HepG2 (cell line): ENCODE data around the gene PSENEN. TPM values are rescaled to one million over a fixed set of nuclear protein-coding genes. Genes with fewer than 3 reads are reported as not detected.
A peak's percentile ranks its signal among the peaks of the same experiment; 100 is the strongest.

Source experiments
- AGO2 ChIP-seq: fragments of 200-400 bp; formaldehyde crosslinking; optimal IDR thresholded peaks from 2 replicates; pipeline ENCODE3; 2017; ENCODE audit warnings: mild to moderate bottlenecking, low read depth, low read length, moderate library complexity
- NCOA1 ChIP-seq: sonication (generic); formaldehyde crosslinking; IDR thresholded peaks from 2 replicates; pipeline ENCODE4 v1.9.0; 2021; ENCODE audit warnings: missing genetic modification reagents
- PAX8 ChIP-seq: sonication (generic); formaldehyde crosslinking; IDR thresholded peaks from 2 replicates; pipeline ENCODE4 v1.8.0; 2022; ENCODE audit warnings: mild to moderate bottlenecking, missing genetic modification reagents, borderline replicate concordance
- POLR2G ChIP-seq: fragments of 200-400 bp; formaldehyde crosslinking; IDR thresholded peaks from 2 replicates; pipeline ENCODE4 v1.6.1; 2018; ENCODE audit warnings: mild to moderate bottlenecking, low read depth, low read length, moderate library complexity
- PTBP1 ChIP-seq: fragments of 200-400 bp; formaldehyde crosslinking; IDR thresholded peaks from 2 replicates; pipeline ENCODE4 v1.6.1; 2018; ENCODE audit warnings: low read length, low read depth; ENCODE audit not compliant: poor library complexity, severe bottlenecking
- RBM39 ChIP-seq: fragments of 200-400 bp; formaldehyde crosslinking; IDR thresholded peaks from one replicate; pipeline ENCODE4 v1.6.1; 2018; ENCODE audit warnings: antibody characterized with exemption, mild to moderate bottlenecking, low read depth, low read length; ENCODE audit not compliant: poor library complexity, severe bottlenecking
- SOX5 ChIP-seq: IDR thresholded peaks from 2 replicates; pipeline ENCODE4 v1.6.1; 2016; ENCODE audit warnings: borderline replicate concordance
- ZEB1 ChIP-seq: IDR thresholded peaks from 2 replicates; pipeline ENCODE4 v1.6.1; 2012; ENCODE audit warnings: mild to moderate bottlenecking, low read depth, inconsistent platforms; ENCODE audit not compliant: insufficient replicate concordance
- ZNF326 ChIP-seq: sonication (generic); formaldehyde crosslinking; IDR thresholded peaks from 2 replicates; pipeline ENCODE4 v1.4.0; 2020; ENCODE audit warnings: missing genetic modification reagents, borderline replicate concordance
- ZNF501 ChIP-seq: sonication (generic); formaldehyde crosslinking; IDR thresholded peaks from 2 replicates; pipeline ENCODE4 v1.5.1; 2020; ENCODE audit warnings: mild to moderate bottlenecking, moderate library complexity, missing genetic modification reagents
- ZNF687 ChIP-seq: sonication (generic); formaldehyde crosslinking; IDR thresholded peaks from 2 replicates; pipeline ENCODE4 v1.5.1; 2020; ENCODE audit warnings: mild to moderate bottlenecking, missing genetic modification reagents, moderate library complexity
- ZSCAN30 ChIP-seq: sonication (generic); formaldehyde crosslinking; IDR thresholded peaks from 2 replicates; pipeline ENCODE4 v1.5.0; 2020; ENCODE audit warnings: mild to moderate bottlenecking, missing genetic modification reagents
- polyA plus RNA-seq, 8 experiments: library from polyadenylated mRNA; depleted of rRNA in 3 of 8; stranded (reverse) in 7 of 8; unstranded in 1 of 8; fragments of >200 nt; fragmentation: Illumina TruSeq in 4 of 8; extraction: Trizol in 4 of 8; gene quantifications; 2 replicates each; pipeline versions ENCODE4 v1.2.1 to v1.2.3, GENCODE V29; 2011 to 2016; ENCODE audit warnings: low read depth in 4 of 8, missing spikeins in 1 of 8, mixed read lengths in 1 of 8; ENCODE audit not compliant: insufficient read depth in 1 of 8
- total RNA-seq, 5 experiments: library from RNA; depleted of rRNA; stranded (reverse); fragments of >200 nt; fragmentation: Illumina TruSeq; extraction: Trizol; gene quantifications; 2 replicates each; pipeline ENCODE4 v1.2.3, GENCODE V29; 2016; ENCODE audit warnings: low read depth in 1 of 5
- TF ChIP-seq, protein P1 (sequence below): sonication (generic); formaldehyde crosslinking; IDR thresholded peaks from 2 replicates; pipeline ENCODE4 v1.5.0; 2020; ENCODE audit warnings: mild to moderate bottlenecking, missing genetic modification reagents
- TF ChIP-seq, protein P2 (sequence below): sonication (generic); formaldehyde crosslinking; IDR thresholded peaks from 2 replicates; pipeline ENCODE4 v1.8.0; 2023; ENCODE audit warnings: mild to moderate bottlenecking, missing genetic modification reagents
- TF ChIP-seq, protein P3 (sequence below): sonication (generic); formaldehyde crosslinking; IDR thresholded peaks from 2 replicates; pipeline ENCODE4 v1.8.1; 2022; ENCODE audit warnings: mild to moderate bottlenecking, missing genetic modification reagents
- TF ChIP-seq, protein P4 (sequence below): sonication (generic); formaldehyde crosslinking; conservative IDR thresholded peaks from 2 replicates; pipeline ENCODE4 v1.4.0; 2020; ENCODE audit warnings: missing genetic modification reagents

PSENEN gene
- total and polyA plus RNA-seq, 2 of the 13 experiments (the other 11 are each of a cell fraction or from before 2014, with no cell fraction given) = 16.9 to 34.2 TPM

GRCh38 chr19:35748106-35749020 is 2.9 kb downstream of the PSENEN start, which contains the start of gene LIN37 (continued):
- TF ChIP-seq, protein P1, sequence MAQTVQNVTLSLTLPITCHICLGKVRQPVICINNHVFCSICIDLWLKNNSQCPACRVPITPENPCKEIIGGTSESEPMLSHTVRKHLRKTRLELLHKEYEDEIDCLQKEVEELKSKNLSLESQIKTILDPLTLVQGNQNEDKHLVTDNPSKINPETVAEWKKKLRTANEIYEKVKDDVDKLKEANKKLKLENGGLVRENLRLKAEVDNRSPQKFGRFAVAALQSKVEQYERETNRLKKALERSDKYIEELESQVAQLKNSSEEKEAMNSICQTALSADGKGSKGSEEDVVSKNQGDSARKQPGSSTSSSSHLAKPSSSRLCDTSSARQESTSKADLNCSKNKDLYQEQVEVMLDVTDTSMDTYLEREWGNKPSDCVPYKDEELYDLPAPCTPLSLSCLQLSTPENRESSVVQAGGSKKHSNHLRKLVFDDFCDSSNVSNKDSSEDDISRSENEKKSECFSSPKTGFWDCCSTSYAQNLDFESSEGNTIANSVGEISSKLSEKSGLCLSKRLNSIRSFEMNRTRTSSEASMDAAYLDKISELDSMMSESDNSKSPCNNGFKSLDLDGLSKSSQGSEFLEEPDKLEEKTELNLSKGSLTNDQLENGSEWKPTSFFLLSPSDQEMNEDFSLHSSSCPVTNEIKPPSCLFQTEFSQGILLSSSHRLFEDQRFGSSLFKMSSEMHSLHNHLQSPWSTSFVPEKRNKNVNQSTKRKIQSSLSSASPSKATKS = no peak
- TF ChIP-seq NCOA1 (CRISPR knock-in tag) (no peak), ZEB1 (no peak), ZNF501 (CRISPR knock-in tag) (peak; percentile 54), ZSCAN30 (CRISPR knock-in tag) (no peak), PAX8 (CRISPR knock-in tag) (no peak), ZNF687 (peak; percentile 76), ZNF326 (CRISPR knock-in tag) (no peak), RBM39 (no peak), AGO2 (peak; percentile 46), SOX5 (CRISPR knock-in tag) (0 out of 2 replicates have a peak, but pooled peaks have one; percentile 7), PTBP1 (no peak), POLR2G (peak; percentile 84)
- TF ChIP-seq, protein P2, sequence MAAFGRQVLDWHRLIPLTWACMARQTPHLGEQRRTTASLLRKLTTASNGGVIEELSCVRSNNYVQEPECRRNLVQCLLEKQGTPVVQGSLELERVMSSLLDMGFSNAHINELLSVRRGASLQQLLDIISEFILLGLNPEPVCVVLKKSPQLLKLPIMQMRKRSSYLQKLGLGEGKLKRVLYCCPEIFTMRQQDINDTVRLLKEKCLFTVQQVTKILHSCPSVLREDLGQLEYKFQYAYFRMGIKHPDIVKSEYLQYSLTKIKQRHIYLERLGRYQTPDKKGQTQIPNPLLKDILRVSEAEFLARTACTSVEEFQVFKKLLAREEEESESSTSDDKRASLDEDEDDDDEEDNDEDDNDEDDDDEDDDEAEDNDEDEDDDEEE (CRISPR knock-in tag) = no peak
- TF ChIP-seq, protein P3, sequence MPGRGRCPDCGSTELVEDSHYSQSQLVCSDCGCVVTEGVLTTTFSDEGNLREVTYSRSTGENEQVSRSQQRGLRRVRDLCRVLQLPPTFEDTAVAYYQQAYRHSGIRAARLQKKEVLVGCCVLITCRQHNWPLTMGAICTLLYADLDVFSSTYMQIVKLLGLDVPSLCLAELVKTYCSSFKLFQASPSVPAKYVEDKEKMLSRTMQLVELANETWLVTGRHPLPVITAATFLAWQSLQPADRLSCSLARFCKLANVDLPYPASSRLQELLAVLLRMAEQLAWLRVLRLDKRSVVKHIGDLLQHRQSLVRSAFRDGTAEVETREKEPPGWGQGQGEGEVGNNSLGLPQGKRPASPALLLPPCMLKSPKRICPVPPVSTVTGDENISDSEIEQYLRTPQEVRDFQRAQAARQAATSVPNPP (CRISPR knock-in tag) = no peak
- TF ChIP-seq, protein P4, sequence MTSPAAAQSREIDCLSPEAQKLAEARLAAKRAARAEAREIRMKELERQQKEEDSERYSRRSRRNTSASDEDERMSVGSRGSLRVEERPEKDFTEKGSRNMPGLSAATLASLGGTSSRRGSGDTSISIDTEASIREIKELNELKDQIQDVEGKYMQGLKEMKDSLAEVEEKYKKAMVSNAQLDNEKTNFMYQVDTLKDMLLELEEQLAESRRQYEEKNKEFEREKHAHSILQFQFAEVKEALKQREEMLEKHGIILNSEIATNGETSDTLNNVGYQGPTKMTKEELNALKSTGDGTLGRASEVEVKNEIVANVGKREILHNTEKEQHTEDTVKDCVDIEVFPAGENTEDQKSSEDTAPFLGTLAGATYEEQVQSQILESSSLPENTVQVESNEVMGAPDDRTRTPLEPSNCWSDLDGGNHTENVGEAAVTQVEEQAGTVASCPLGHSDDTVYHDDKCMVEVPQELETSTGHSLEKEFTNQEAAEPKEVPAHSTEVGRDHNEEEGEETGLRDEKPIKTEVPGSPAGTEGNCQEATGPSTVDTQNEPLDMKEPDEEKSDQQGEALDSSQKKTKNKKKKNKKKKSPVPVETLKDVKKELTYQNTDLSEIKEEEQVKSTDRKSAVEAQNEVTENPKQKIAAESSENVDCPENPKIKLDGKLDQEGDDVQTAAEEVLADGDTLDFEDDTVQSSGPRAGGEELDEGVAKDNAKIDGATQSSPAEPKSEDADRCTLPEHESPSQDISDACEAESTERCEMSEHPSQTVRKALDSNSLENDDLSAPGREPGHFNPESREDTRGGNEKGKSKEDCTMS (CRISPR knock-in tag) = no peak
